GM23338 (cell line): ENCODE results near the gene TSHZ2. TPM values are rescaled to one million over a fixed set of nuclear protein-coding genes. Genes with fewer than 3 reads are reported as not detected.

ENCODE experiments used
- ATAC-seq: fragments of 200-7000 bp; cut with Tn5 transposase; 3 replicates; pipeline ENCODE4 v1.9.1; 2020
- DNase-seq: peaks from one replicate; pipeline ENCODE4 v3.0.0-alpha.2; 2015; ENCODE audit warnings: low spot score
- H2AFZ ChIP-seq: fragments of 200-600 bp; sonication (generic); 2 replicates; pipeline ENCODE4 v1.8.0; 2016; ENCODE audit warnings: antibody characterized with exemption, mild to moderate bottlenecking, moderate library complexity
- H3F3A ChIP-seq: fragments of 200-600 bp; sonication (generic); replicated peaks from 2 replicates; pipeline ENCODE4 v1.8.0; 2017; ENCODE audit warnings: antibody characterized with exemption, mixed run types, low read depth
- H3K27ac ChIP-seq: fragments of 200-600 bp; sonication (generic); 2 replicates; pipeline ENCODE4 v1.6.1; 2016; ENCODE audit warnings: low read depth
- H3K27me3 ChIP-seq: fragments of 200-600 bp; sonication (generic); 2 replicates; pipeline ENCODE4 v1.8.0; 2016; ENCODE audit warnings: mild to moderate bottlenecking, mixed run types, moderate library complexity; ENCODE audit not compliant: insufficient read depth
- H3K36me3 ChIP-seq: fragments of 200-600 bp; sonication (generic); 2 replicates; pipeline ENCODE4 v1.8.0; 2016; ENCODE audit warnings: mild to moderate bottlenecking; ENCODE audit not compliant: insufficient read depth
- H3K4me1 ChIP-seq: fragments of 200-600 bp; sonication (generic); 2 replicates; pipeline ENCODE4 v1.8.0; 2016; ENCODE audit warnings: mild to moderate bottlenecking, moderate library complexity; ENCODE audit not compliant: insufficient read depth
- H3K4me2 ChIP-seq: fragments of 200-600 bp; sonication (generic); 2 replicates; pipeline ENCODE4 v1.7.1; 2017; ENCODE audit warnings: mixed run types
- H3K4me3 ChIP-seq: fragments of 200-600 bp; sonication (generic); 2 replicates; pipeline ENCODE4 v1.6.1; 2016; ENCODE audit warnings: mixed run types
- H3K79me2 ChIP-seq: fragments of 200-600 bp; sonication (generic); replicated peaks from 2 replicates; pipeline ENCODE4 v1.8.0; 2017; ENCODE audit warnings: mild to moderate bottlenecking; ENCODE audit not compliant: insufficient read depth
- H3K9me2 ChIP-seq: fragments of 200-600 bp; sonication (generic); 2 replicates; pipeline ENCODE4 v1.8.0; 2017; ENCODE audit not compliant: insufficient read depth
- H4K20me1 ChIP-seq: fragments of 200-600 bp; sonication (generic); replicated peaks from 2 replicates; pipeline ENCODE4 v1.8.0; 2017; ENCODE audit warnings: mild to moderate bottlenecking; ENCODE audit not compliant: insufficient read depth
- H3K27ac Mint-ChIP-seq: 2 replicates; pipeline ENCODE4 v1.8.0; 2020; ENCODE audit warnings: inconsistent platforms, mild to moderate bottlenecking, moderate library complexity, mixed read lengths
- H3K27me3 Mint-ChIP-seq: 3 replicates; pipeline ENCODE4 v1.8.0; 2022; ENCODE audit warnings: low read depth, mild to moderate bottlenecking, moderate library complexity, mixed read lengths, inconsistent platforms; ENCODE audit not compliant: insufficient read depth, poor library complexity
- H3K36me3 Mint-ChIP-seq: 3 replicates; pipeline ENCODE4 v1.8.0; 2021; ENCODE audit warnings: low read depth, mild to moderate bottlenecking, inconsistent platforms, moderate library complexity, mixed read lengths
- H3K4me1 Mint-ChIP-seq: 3 replicates; pipeline ENCODE4 v1.8.0; 2020; ENCODE audit warnings: mild to moderate bottlenecking, inconsistent platforms, mixed read lengths
- H3K4me3 Mint-ChIP-seq: 3 replicates; pipeline ENCODE4 v1.8.0; 2021; ENCODE audit warnings: moderate library complexity, mild to moderate bottlenecking, inconsistent platforms, mixed read lengths
- H3K9me3 Mint-ChIP-seq: 3 replicates; pipeline ENCODE4 v1.8.0; 2020; ENCODE audit warnings: moderate library complexity, mild to moderate bottlenecking, inconsistent platforms, mixed read lengths
- CREB1 ChIP-seq: fragments of 250-450 bp; sonication (Bioruptor Pico); IDR thresholded peaks from 2 replicates; pipeline ENCODE4 v1.5.0; 2020; ENCODE audit warnings: low read depth, mild to moderate bottlenecking, moderate library complexity
- CTCF ChIP-seq, 2 experiments: fragments of 200-600 bp in 1 of 2; sonication (generic) in 1 of 2; conservative IDR thresholded peaks; 2 replicates each; pipeline versions ENCODE4 v1.5.1 to v1.6.1; 2016 to 2017; ENCODE audit warnings: antibody characterized with exemption in 2 of 2, low read depth in 2 of 2, mild to moderate bottlenecking in 2 of 2, moderate library complexity in 1 of 2
- ETS1 ChIP-seq: IDR thresholded peaks from 2 replicates; pipeline ENCODE4 v1.6.1; 2016; ENCODE audit warnings: antibody characterized with exemption
- EZH2 ChIP-seq: fragments of 200-600 bp; sonication (generic); IDR thresholded peaks from one replicate; pipeline ENCODE4 v1.8.0; 2017; ENCODE audit warnings: antibody characterized with exemption, mild to moderate bottlenecking, low read depth; ENCODE audit not compliant: unreplicated experiment
- EZH2phosphoT487 ChIP-seq: fragments of 200-600 bp; sonication (generic); IDR thresholded peaks from one replicate; pipeline ENCODE4 v1.8.1; 2018; ENCODE audit warnings: antibody characterized with exemption; ENCODE audit not compliant: unreplicated experiment
- JUNB ChIP-seq: IDR thresholded peaks from one replicate; pipeline ENCODE4 v1.6.1; 2016; ENCODE audit warnings: antibody characterized with exemption; ENCODE audit not compliant: unreplicated experiment
- REST ChIP-seq: IDR thresholded peaks from one replicate; pipeline ENCODE4 v1.6.1; 2018; ENCODE audit warnings: antibody characterized with exemption; ENCODE audit not compliant: unreplicated experiment
- STAT1 ChIP-seq: IDR thresholded peaks from one replicate; pipeline ENCODE4 v1.6.1; 2016; ENCODE audit warnings: antibody characterized with exemption; ENCODE audit not compliant: unreplicated experiment
- ZNF114 ChIP-seq: fragments of 250-450 bp; sonication (Bioruptor Pico); IDR thresholded peaks from 2 replicates; pipeline ENCODE4 v1.5.0; 2020; ENCODE audit warnings: mild to moderate bottlenecking, moderate library complexity
- ZNF331 ChIP-seq: fragments of 250-450 bp; sonication (Bioruptor Pico); IDR thresholded peaks from 2 replicates; pipeline ENCODE4 v1.5.0; 2020; ENCODE audit warnings: low read depth, mild to moderate bottlenecking, moderate library complexity
- ZNF462 ChIP-seq: fragments of 250-450 bp; sonication (Bioruptor Pico); IDR thresholded peaks from 2 replicates; pipeline ENCODE4 v1.5.0; 2020; ENCODE audit warnings: mild to moderate bottlenecking, moderate library complexity
- polyA plus RNA-seq: library from polyadenylated mRNA; unstranded; fragments of >200 nt; fragmentation: Nextera tagmentation; extraction: Ambion mirVana; gene quantifications from 2 replicates; pipeline ENCODE4 v1.2.1, GENCODE V29; 2016
- total RNA-seq: library from RNA; depleted of rRNA; stranded (reverse); fragments of >200 nt; shearing (Covaris generic); gene quantifications from 2 replicates; pipeline ENCODE4 v1.2.3, GENCODE V29; 2014

The TSHZ2 gene
- total and polyA plus RNA-seq, 2 experiments from 2014 or later = 0.49 to 1.3 TPM

GRCh38 chr20:53048387-53048786 is 76.2 kb downstream of the TSHZ2 start (continued):
- TF ChIP-seq ETS1 (no peak), EZH2phosphoT487 (no peak), CREB1 (CRISPR knock-in tag) (no peak), ZNF114 (no peak), CTCF (conservative IDR thresholded peaks at IDR 0.05; ENCODE audit: low read depth in 2 of 2) (no peak), EZH2 (no peak)

- Histone ChIP-seq H3K4me2 (no peak overlapping the region), H3F3A (no peaks in the 10 kb centered on the region), H3K9me2 (no peaks in the 10 kb centered on the region), H4K20me1 (no peaks in the 10 kb centered on the region), H3K27me3 (no peaks in the 10 kb centered on the region), H3K4me1 (no peaks in the 10 kb centered on the region), H3K79me2 (no peaks in the 10 kb centered on the region), H3K4me3 (no peak overlapping the region), H3K36me3 (no peaks in the 10 kb centered on the region), H3K27ac (no peak overlapping the region), H2AFZ (no peak overlapping the region)
- DNase-seq (no peak), ATAC-seq (no peak)
- no peaks in the 10 kb centered on the region for H3K9me3 Mint-ChIP-seq
- H3K4me3 Mint-ChIP-seq = no peak overlapping the region
- no peak overlapping the region for H3K27ac Mint-ChIP-seq
- H3K4me1 Mint-ChIP-seq = no peaks in the 10 kb centered on the region
- H3K36me3 Mint-ChIP-seq = no peaks in the 10 kb centered on the region
- H3K27me3 Mint-ChIP-seq = peaks cover 3% of the 10 kb centered on the region
- TF ChIP-seq ZNF331 (CRISPR knock-in tag) (no peak), EZH2phosphoT487 (no peak), EZH2 (no peak), ETS1 (no peak), ZNF114 (no peak), JUNB (no peak), STAT1 (no peak), CREB1 (CRISPR knock-in tag) (no peak), ZNF462 (no peak), REST (no peak)
Observed at GRCh38 chr20:53050338-53050737, 78.2 kb downstream of the TSHZ2 start.
